ENCODE measurements around the gene GFPT2. TPM values are rescaled to one million over a fixed set of nuclear protein-coding genes. Genes with fewer than 3 reads are reported as not detected.

The GFPT2 gene
- total RNA-seq, 2 donors from 2014 or later, result 0.36 to 0.45 TPM

Other genes with a start within 250 kb of the GFPT2 start
- not detected for gene RASGEF1C, start 144.1 kb downstream of the GFPT2 start, total RNA-seq
- gene MAPK9, start 61.3 kb downstream of the GFPT2 start, total RNA-seq, result 10 to 100 TPM; 32.3 to 35.9 TPM
- gene CNOT6, start 141.0 kb upstream of the GFPT2 start, total RNA-seq, result 10 to 100 TPM; 28.7 to 37.0 TPM
- gene SCGB3A1, start 238.2 kb upstream of the GFPT2 start, total RNA-seq, result not detected

Measured in activated naive CD4-positive, alpha-beta T cell treated with anti-CD3 and anti-CD28 coated beads, Interleukin-2, amount 50 U/mL, for 72 hours (primary cell).